ENCODE data around the gene PHC2.

PHC2 gene

GRCh38 chr1:33383489-33383888 lies 47.4 kb downstream of the PHC2 start:
- no peak for DNase-seq (ENCODE audit: low spot score in 2 of 2)
- Histone ChIP-seq H3K4me3 (no peak overlapping the region), H3K4me1 (peaks cover 16% of the 10 kb centered on the region), H3K9me3 (no peaks in the 10 kb centered on the region), H3K27me3 (ENCODE audit: low read depth) (no peaks in the 10 kb centered on the region), H3K36me3 (replicated peaks) (no peaks in the 10 kb centered on the region)
- in situ Hi-C loops (cut with MboI; ENCODE audit: low sequenced_read_pairs): no loop called here

GRCh38 chr1:33382661-33383415 lies 48.1 kb downstream of the PHC2 start:
- DNase-seq (ENCODE audit: low spot score in 2 of 2): no peak
- H3K27me3 ChIP-seq (ENCODE audit: low read depth): no peaks in the 10 kb centered on the region
- H3K9me3 ChIP-seq: no peaks in the 10 kb centered on the region
- in situ Hi-C loops (cut with MboI; ENCODE audit: low sequenced_read_pairs): no loop called here
- no peaks in the 10 kb centered on the region for H3K36me3 ChIP-seq (replicated peaks)
- H3K4me1 ChIP-seq: peaks cover 16% of the 10 kb centered on the region
- H3K4me3 ChIP-seq: no peak overlapping the region

GRCh38 chr1:33381977-33382376 lies 48.9 kb downstream of the PHC2 start:
- in situ Hi-C loops (cut with MboI; ENCODE audit: low sequenced_read_pairs): no loop called here
- no peak overlapping the region for H3K4me3 ChIP-seq
- H3K9me3 ChIP-seq: no peaks in the 10 kb centered on the region
- DNase-seq (ENCODE audit: low spot score in 2 of 2): no peak
- H3K36me3 ChIP-seq (replicated peaks): no peaks in the 10 kb centered on the region
- H3K4me1 ChIP-seq: peaks cover 16% of the 10 kb centered on the region
- H3K27me3 ChIP-seq (ENCODE audit: low read depth): no peaks in the 10 kb centered on the region

- no peak for DNase-seq (ENCODE audit: low spot score in 2 of 2)
- in situ Hi-C loops (cut with MboI; ENCODE audit: low sequenced_read_pairs): no loop called here
Observed at GRCh38 chr1:33380811-33381210, 50.1 kb downstream of the PHC2 start.

GRCh38 chr1:33379631-33380354 lies 51.1 kb downstream of the PHC2 start:
- H3K36me3 ChIP-seq (replicated peaks): no peaks in the 10 kb centered on the region
- H3K4me1 ChIP-seq: peaks cover 16% of the 10 kb centered on the region
- in situ Hi-C loops (cut with MboI; ENCODE audit: low sequenced_read_pairs): no loop called here
- no peak overlapping the region for H3K4me3 ChIP-seq
- no peaks in the 10 kb centered on the region for H3K9me3 ChIP-seq
- H3K27me3 ChIP-seq (ENCODE audit: low read depth): no peaks in the 10 kb centered on the region
- no peak for DNase-seq (ENCODE audit: low spot score in 2 of 2)

More at GRCh38 chr1:33380811-33381210, 50.1 kb downstream of the PHC2 start:
- H3K4me1 ChIP-seq: peaks cover 16% of the 10 kb centered on the region
- H3K4me3 ChIP-seq: no peak overlapping the region
- no peaks in the 10 kb centered on the region for H3K27me3 ChIP-seq (ENCODE audit: low read depth)
- no peaks in the 10 kb centered on the region for H3K9me3 ChIP-seq
- H3K36me3 ChIP-seq (replicated peaks): no peaks in the 10 kb centered on the region

- Histone ChIP-seq H3K27me3 (ENCODE audit: low read depth) (no peaks in the 10 kb centered on the region), H3K4me1 (peaks cover 10% of the 10 kb centered on the region), H3K9me3 (no peaks in the 10 kb centered on the region), H3K36me3 (replicated peaks) (no peaks in the 10 kb centered on the region), H3K4me3 (no peak overlapping the region)
- no peak for DNase-seq (ENCODE audit: low spot score in 2 of 2)
- in situ Hi-C loops (cut with MboI; ENCODE audit: low sequenced_read_pairs): no loop called here
Observed at GRCh38 chr1:33378976-33379375, 51.9 kb downstream of the PHC2 start.

- H3K36me3 ChIP-seq (replicated peaks): no peaks in the 10 kb centered on the region
- in situ Hi-C loops (cut with MboI; ENCODE audit: low sequenced_read_pairs): no loop called here
- no peak for DNase-seq (ENCODE audit: low spot score in 2 of 2)
- no peak overlapping the region for H3K4me3 ChIP-seq
- no peaks in the 10 kb centered on the region for H3K27me3 ChIP-seq (ENCODE audit: low read depth)
- peaks cover 6% of the 10 kb centered on the region; the same call in 1 of the 2 replicates for H3K4me1 ChIP-seq
- H3K9me3 ChIP-seq: no peaks in the 10 kb centered on the region
Observed at GRCh38 chr1:33378524-33378923, 52.4 kb downstream of the PHC2 start.

- no peak for DNase-seq (ENCODE audit: low spot score in 2 of 2)
- H3K27me3 ChIP-seq (ENCODE audit: low read depth): no peaks in the 10 kb centered on the region
- no peaks in the 10 kb centered on the region for H3K36me3 ChIP-seq (replicated peaks)
- in situ Hi-C loops (cut with MboI; ENCODE audit: low sequenced_read_pairs): no loop called here
- H3K4me3 ChIP-seq: no peak overlapping the region
- H3K9me3 ChIP-seq: no peaks in the 10 kb centered on the region
- no peaks in the 10 kb centered on the region for H3K4me1 ChIP-seq
Observed at GRCh38 chr1:33377756-33378155, 53.1 kb downstream of the PHC2 start.

- H3K4me1 ChIP-seq: no peaks in the 10 kb centered on the region
- H3K4me3 ChIP-seq: no peak overlapping the region
- no peaks in the 10 kb centered on the region for H3K27me3 ChIP-seq (ENCODE audit: low read depth)
- DNase-seq (ENCODE audit: low spot score in 2 of 2): no peak
- H3K9me3 ChIP-seq: no peaks in the 10 kb centered on the region
- in situ Hi-C loops (cut with MboI; ENCODE audit: low sequenced_read_pairs): no loop called here
- no peaks in the 10 kb centered on the region for H3K36me3 ChIP-seq (replicated peaks)
Observed at GRCh38 chr1:33377013-33377412, 53.9 kb downstream of the PHC2 start.

- in situ Hi-C loops (cut with MboI; ENCODE audit: low sequenced_read_pairs): no loop called here
- Histone ChIP-seq H3K27me3 (ENCODE audit: low read depth) (no peaks in the 10 kb centered on the region), H3K4me3 (no peak overlapping the region), H3K36me3 (replicated peaks) (no peaks in the 10 kb centered on the region), H3K9me3 (no peaks in the 10 kb centered on the region), H3K4me1 (no peaks in the 10 kb centered on the region)
- DNase-seq (ENCODE audit: low spot score in 2 of 2): no peak
Observed at GRCh38 chr1:33375316-33375715, 55.6 kb downstream of the PHC2 start.

GRCh38 chr1:33374336-33375105 lies 56.4 kb downstream of the PHC2 start:
- no peak for DNase-seq (ENCODE audit: low spot score in 2 of 2)
- no peaks in the 10 kb centered on the region for H3K4me1 ChIP-seq
- in situ Hi-C loops (cut with MboI; ENCODE audit: low sequenced_read_pairs): no loop called here

GRCh38 chr1:33373606-33374005 lies 57.3 kb downstream of the PHC2 start:
- H3K27me3 ChIP-seq (ENCODE audit: low read depth): no peaks in the 10 kb centered on the region
- no peak for DNase-seq (ENCODE audit: low spot score in 2 of 2)
- no peak overlapping the region for H3K4me3 ChIP-seq
- no peaks in the 10 kb centered on the region for H3K9me3 ChIP-seq
- H3K4me1 ChIP-seq: no peaks in the 10 kb centered on the region
- in situ Hi-C loops (cut with MboI; ENCODE audit: low sequenced_read_pairs): no loop called here
- no peaks in the 10 kb centered on the region for H3K36me3 ChIP-seq (replicated peaks)

More at GRCh38 chr1:33374336-33375105, 56.4 kb downstream of the PHC2 start:
- H3K4me3 ChIP-seq: no peak overlapping the region
- no peaks in the 10 kb centered on the region for H3K9me3 ChIP-seq
- no peaks in the 10 kb centered on the region for H3K36me3 ChIP-seq (replicated peaks)
- no peaks in the 10 kb centered on the region for H3K27me3 ChIP-seq (ENCODE audit: low read depth)

GRCh38 chr1:33372677-33373076 lies 58.2 kb downstream of the PHC2 start:
- Histone ChIP-seq H3K9me3 (no peaks in the 10 kb centered on the region), H3K27me3 (ENCODE audit: low read depth) (no peaks in the 10 kb centered on the region), H3K4me1 (no peaks in the 10 kb centered on the region), H3K4me3 (no peak overlapping the region), H3K36me3 (replicated peaks) (no peaks in the 10 kb centered on the region)
- no peak for DNase-seq (ENCODE audit: low spot score in 2 of 2)
- in situ Hi-C loops (cut with MboI; ENCODE audit: low sequenced_read_pairs): no loop called here

GRCh38 chr1:33372162-33372561 lies 58.7 kb downstream of the PHC2 start:
- in situ Hi-C loops (cut with MboI; ENCODE audit: low sequenced_read_pairs): no loop called here
- Histone ChIP-seq H3K9me3 (no peaks in the 10 kb centered on the region), H3K27me3 (ENCODE audit: low read depth) (no peaks in the 10 kb centered on the region), H3K4me3 (no peak overlapping the region), H3K4me1 (no peaks in the 10 kb centered on the region), H3K36me3 (replicated peaks) (no peaks in the 10 kb centered on the region)
- no peak for DNase-seq (ENCODE audit: low spot score in 2 of 2)

Measured in HAP-1 (cell line).